Gastroesophageal sphincter (tissue), 4 donors: ENCODE data around the gene TWIST2. TPM values are rescaled to one million over a fixed set of nuclear protein-coding genes. Genes with fewer than 3 reads are reported as not detected.

ENCODE experiments used
- ATAC-seq: fragments of 150-250 bp; one replicate; pipeline ENCODE4 v1.9.1; 2016; ENCODE audit warnings: mild to moderate bottlenecking, moderate library complexity
- H3K27ac ChIP-seq, 4 donors: fragments of 200-600 bp; sonication (generic) in 3 of 4; 1 replicate in 3 of 4; 2 replicates in 1 of 4; pipeline ENCODE4 v1.5.1; 2016 to 2019
- H3K27me3 ChIP-seq: fragments of 200-600 bp; sonication (generic); one replicate; pipeline ENCODE4 v1.5.1; 2019
- H3K36me3 ChIP-seq, 2 donors: fragments of 200-600 bp; sonication (generic); one replicate each; pipeline ENCODE4 v1.5.1; 2019; ENCODE audit warnings: control low read depth in 1 of 2
- H3K4me1 ChIP-seq, 3 donors: fragments of 200-600 bp; sonication (generic); 1 replicate in 2 of 3; 2 replicates in 1 of 3; pipeline ENCODE4 v1.5.1; 2016 to 2019; ENCODE audit warnings: control low read depth in 2 of 3
- H3K4me3 ChIP-seq, 2 donors: fragments of 200-600 bp; sonication (generic); one replicate each; pipeline ENCODE4 v1.5.1; 2019; ENCODE audit warnings: mild to moderate bottlenecking in 1 of 2, moderate library complexity in 1 of 2
- H3K9me3 ChIP-seq, 3 donors: fragments of 200-600 bp; sonication (generic); one replicate each; pipeline ENCODE4 v1.5.1; 2017 to 2019; ENCODE audit warnings: control low read depth in 2 of 3
- CTCF ChIP-seq, 4 experiments: fragments of 200-600 bp in 2 of 4; fragments of 450-650 bp in 2 of 4; sonication (generic) in 1 of 4; IDR thresholded peaks; one replicate each; pipeline ENCODE4 v1.5.1; 2017 to 2019; ENCODE audit warnings: antibody characterized with exemption in 4 of 4, mild to moderate bottlenecking in 2 of 4, moderate library complexity in 2 of 4
- EP300 ChIP-seq: sonication (generic); formaldehyde crosslinking; IDR thresholded peaks from one replicate; pipeline ENCODE4 v1.6.1; 2017; ENCODE audit warnings: antibody characterized with exemption, mild to moderate bottlenecking
- POLR2A ChIP-seq, 2 donors: fragments of 450-650 bp; IDR thresholded peaks; one replicate each; pipeline ENCODE4 v1.6.1; 2017; ENCODE audit warnings: antibody characterized with exemption in 2 of 2, mild to moderate bottlenecking in 2 of 2, moderate library complexity in 1 of 2
- POLR2AphosphoS5 ChIP-seq: sonication (generic); formaldehyde crosslinking; IDR thresholded peaks from one replicate; pipeline ENCODE4 v1.6.1; 2017; ENCODE audit warnings: antibody characterized with exemption
- WGBS, 2 donors: methylation state at CpG; one replicate each; pipeline ENCODE4 v1.1.5; 2018; ENCODE audit warnings: low coverage in 1 of 2; 5-methylcytosine and 5-hydroxymethylcytosine counted together
- total RNA-seq, 4 donors: library from RNA; depleted of rRNA; stranded (reverse); fragments of >200 nt; gene quantifications; one replicate each; pipeline ENCODE4 v1.1.0, GENCODE V29; 2016

Gene TWIST2
- total RNA-seq, 4 donors from 2014 or later, result 17.7 to 69.6 (median 45.2) TPM

GRCh38 chr2:238854246-238854645 lies 6.4 kb downstream of the TWIST2 start:
- ATAC-seq, result no peak
- Histone ChIP-seq H3K4me1 (peaks cover 0 to 29% (median 0%) of the 10 kb centered on the region in 3 donors), H3K4me3 (no peak overlapping the region), H3K27me3 (peaks cover 20% of the 10 kb centered on the region), H3K27ac (no peak overlapping the region), H3K9me3 (no peaks in the 10 kb centered on the region), H3K36me3 (no peaks in the 10 kb centered on the region)
- TF ChIP-seq POLR2A (IDR thresholded peaks at IDR 0.05) (no peak), EP300 (no peak), POLR2AphosphoS5 (no peak), CTCF (IDR thresholded peaks at IDR 0.05) (no peak)
- WGBS, 2 donors, result 79 to 80% methylated on average over 4 to 8 of the region's 8 CpGs

DNA sequence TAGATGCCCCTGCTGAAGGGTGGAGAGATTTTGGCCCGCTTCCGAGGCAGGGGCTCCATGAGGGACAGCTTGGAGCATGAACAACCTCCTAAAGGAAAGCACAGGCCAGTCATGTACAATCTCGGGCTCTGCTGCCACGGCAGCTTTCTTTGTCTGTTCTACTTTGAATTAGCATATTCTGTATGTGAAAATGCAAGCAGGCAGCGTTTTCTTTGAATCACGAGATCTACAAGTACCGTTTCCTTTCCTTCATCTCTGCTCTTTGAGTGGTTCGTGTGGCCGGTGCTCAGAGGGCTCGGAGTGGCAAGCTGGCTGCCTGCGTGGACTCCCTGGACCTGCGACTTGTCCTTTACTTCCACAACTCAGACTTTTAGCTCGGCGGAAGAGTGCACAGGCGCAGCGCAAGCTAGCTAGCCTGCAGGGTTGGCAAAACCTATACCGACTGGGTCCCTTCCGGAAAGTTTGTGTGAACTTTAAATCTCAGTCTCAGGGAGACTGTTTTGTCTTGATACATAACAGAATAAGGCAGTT lies 6.9 kb downstream of the TWIST2 start:
- no peaks in the 10 kb centered on the region for H3K9me3 ChIP-seq
- peaks cover 0 to 23% (median 0%) of the 10 kb centered on the region in 3 donors for H3K4me1 ChIP-seq
- WGBS, 2 donors, result 70 to 89% methylated on average over 11 to 18 of the region's 18 CpGs
- H3K27ac ChIP-seq, result no peak overlapping the region
- ATAC-seq, result no peak
- peaks cover 15% of the 10 kb centered on the region for H3K27me3 ChIP-seq
- no peaks in the 10 kb centered on the region for H3K36me3 ChIP-seq
- no peak overlapping the region for H3K4me3 ChIP-seq
- TF ChIP-seq POLR2AphosphoS5, result no peak
- no peak for TF ChIP-seq EP300
- TF ChIP-seq POLR2A (IDR thresholded peaks at IDR 0.05), result no peak
- TF ChIP-seq CTCF (IDR thresholded peaks at IDR 0.05), result no peak

DNA sequence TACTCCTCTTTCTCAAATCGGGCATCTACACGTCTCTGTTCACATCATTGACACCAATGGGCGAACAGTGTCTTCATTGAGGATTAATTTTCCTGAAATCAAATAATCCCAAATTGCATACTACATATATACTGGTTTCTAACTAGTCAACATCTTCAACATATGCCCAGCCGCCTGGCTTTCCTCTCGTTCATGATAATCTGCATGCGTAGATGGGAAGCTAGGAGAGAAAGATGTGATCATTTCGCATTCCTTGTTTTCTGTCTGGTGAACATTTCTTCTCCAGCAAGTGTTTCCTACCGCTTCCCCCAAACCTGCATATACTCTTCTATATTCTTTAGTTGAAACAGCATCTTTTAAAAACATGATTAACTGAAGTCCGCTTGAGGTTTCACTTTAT lies 7.4 kb downstream of the TWIST2 start:
- Histone ChIP-seq H3K4me1 (peaks cover 0 to 18% (median 0%) of the 10 kb centered on the region in 3 donors), H3K27me3 (peaks cover 10% of the 10 kb centered on the region), H3K27ac (no peak overlapping the region), H3K9me3 (no peaks in the 10 kb centered on the region), H3K36me3 (no peaks in the 10 kb centered on the region), H3K4me3 (no peak overlapping the region)
- WGBS, 2 donors, result 95 to 96% methylated on average over 8 to 9 of the region's 9 CpGs
- no peak for ATAC-seq
- TF ChIP-seq EP300 (no peak), CTCF (IDR thresholded peaks at IDR 0.05) (no peak), POLR2AphosphoS5 (no peak)

DNA sequence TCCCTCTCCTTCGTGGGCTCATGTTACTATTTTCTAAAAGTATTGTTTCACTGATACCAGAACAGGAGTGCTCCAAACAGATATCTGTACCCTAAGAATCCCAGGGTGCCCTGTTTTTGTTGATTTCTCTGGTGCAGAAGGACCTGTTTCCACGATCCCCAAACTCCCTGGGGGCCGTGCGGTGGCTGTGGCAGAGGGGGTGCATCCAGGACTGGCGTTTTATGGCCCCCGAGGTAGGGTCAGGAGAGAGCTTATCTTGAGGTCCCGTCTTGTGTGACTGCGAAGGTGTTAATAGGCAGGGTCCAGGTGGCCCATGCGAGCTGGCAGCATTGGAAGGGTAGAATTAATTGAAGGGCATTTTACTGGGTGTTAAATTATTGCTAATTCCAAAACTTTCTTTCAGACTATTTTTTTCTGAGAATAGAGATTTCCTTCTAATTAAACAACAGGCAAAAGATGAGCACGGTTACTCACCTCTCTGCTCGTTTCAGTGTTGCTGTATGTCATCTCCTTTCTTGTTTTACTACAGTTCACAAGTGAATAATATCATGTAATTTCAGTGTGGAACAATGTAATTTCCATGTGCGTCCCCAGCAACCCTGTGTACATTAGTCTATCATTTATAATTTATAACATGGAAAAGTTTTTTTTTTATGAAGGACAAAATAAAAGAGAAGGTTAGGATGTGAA lies 8.2 kb downstream of the TWIST2 start:
- H3K27ac ChIP-seq, result no peak overlapping the region
- ATAC-seq, result no peak
- H3K4me3 ChIP-seq, result no peak overlapping the region
- H3K4me1 ChIP-seq, result peaks cover 0 to 15% (median 0%) of the 10 kb centered on the region in 3 donors
- TF ChIP-seq POLR2A (IDR thresholded peaks at IDR 0.05) (no peak), EP300 (no peak), CTCF (IDR thresholded peaks at IDR 0.05) (no peak), POLR2AphosphoS5 (no peak)
- H3K27me3 ChIP-seq, result peaks cover 9% of the 10 kb centered on the region
- no peaks in the 10 kb centered on the region for H3K36me3 ChIP-seq
- 82% methylated on average over 7 to 12 of the region's 12 CpGs for WGBS, 2 donors
- H3K9me3 ChIP-seq, result no peaks in the 10 kb centered on the region
